K562 (cell line): ENCODE measurements around the gene PLEKHM1. TPM values are rescaled to one million over a fixed set of nuclear protein-coding genes. Genes with fewer than 3 reads are reported as not detected.

ENCODE experiments used
- ATAC-seq: fragments of 200-7000 bp; cut with Tn5 transposase; 3 replicates; pipeline ENCODE4 v1.9.1; 2020; ENCODE audit warnings: moderate library complexity
- BruUV-seq: library from RNA; stranded (reverse); fragments of 400-500 nt; replicated peaks from 2 replicates; lab custom pipeline; 2021; lab: Mats Ljungman, UMichigan
- CTCF ChIA-PET: fragments of 300-600 bp; formaldehyde crosslinking; extraction: SDS; loops from one replicate; lab custom pipeline; 2021; ENCODE audit warnings: low intra/inter-chr PET ratio; lab: Yijun Ruan, JAX
- POLR2A ChIA-PET: fragments of 300-600, 350-650 bp; sonication (Branson Sonifier 250); formaldehyde crosslinking; extraction: SDS; loops from one replicate; lab custom pipeline; 2021; ENCODE audit warnings: antibody characterized with exemption, inconsistent platforms; lab: Yijun Ruan, JAX
- DNase-seq, 4 experiments: peaks; one replicate each; pipeline versions ENCODE4 v3.0.0 to v3.0.0-alpha.2; 2011 to 2018; ENCODE audit warnings: low spot score in 3 of 4, mixed read lengths in 3 of 4; ENCODE audit errors: extremely low read depth in 1 of 4
- FAIRE-seq: peaks from 2 replicates; lab custom pipeline; 2011; peaks lifted over from hg19 to GRCh38; lab: Jason Lieb, UNC
- H2AFZ ChIP-seq: 2 replicates; pipeline ENCODE4 v1.6.0; 2011; ENCODE audit warnings: low read depth, low read length, control low read depth, inconsistent platforms
- H3K27ac ChIP-seq: fragments of 200-600 bp; 3 replicates; pipeline ENCODE4 v1.8.0; 2011; ENCODE audit warnings: low read depth, mild to moderate bottlenecking, control low read depth, inconsistent platforms, low read length, moderate library complexity, mixed read lengths; ENCODE audit errors: extremely low read depth
- H3K27me3 ChIP-seq, 2 experiments: fragments of 300-600 bp in 1 of 2; 2 replicates in 1 of 2; 3 replicates in 1 of 2; pipeline versions ENCODE4 v1.6.0 to v1.8.0; 2011; ENCODE audit warnings: inconsistent platforms in 2 of 2, low read length in 2 of 2, mild to moderate bottlenecking in 1 of 2, mixed read lengths in 1 of 2, moderate library complexity in 1 of 2; ENCODE audit not compliant: control insufficient read depth in 2 of 2, insufficient read depth in 2 of 2
- H3K36me3 ChIP-seq: fragments of 300-600 bp; 3 replicates; pipeline ENCODE4 v1.8.0; 2011; ENCODE audit warnings: mild to moderate bottlenecking, low read length, inconsistent platforms; ENCODE audit not compliant: control insufficient read depth, insufficient read depth
- H3K4me1 ChIP-seq, 2 experiments: fragments of 200-600 bp in 1 of 2; replicated peaks in 1 of 2; 2 replicates in 1 of 2; 3 replicates in 1 of 2; pipeline versions ENCODE4 v1.5.1 to v1.8.0; 2011; ENCODE audit warnings: inconsistent platforms in 2 of 2, low read length in 2 of 2, mild to moderate bottlenecking in 1 of 2, mixed read lengths in 1 of 2, moderate library complexity in 1 of 2; ENCODE audit not compliant: control insufficient read depth in 2 of 2, insufficient read depth in 2 of 2
- H3K4me2 ChIP-seq: 2 replicates; pipeline ENCODE4 v1.6.1; 2011; ENCODE audit warnings: low read length, control low read depth, inconsistent platforms, mixed read lengths; ENCODE audit not compliant: insufficient read depth
- H3K4me3 ChIP-seq: fragments of 200-600 bp; sonication (generic), shearing (Covaris generic); 2 replicates; pipeline ENCODE4 v1.5.1; 2016; ENCODE audit warnings: control low read depth, inconsistent platforms
- H3K79me2 ChIP-seq: fragments of 200-600 bp; 3 replicates; pipeline ENCODE4 v1.8.0; 2011; ENCODE audit warnings: low read length, inconsistent platforms; ENCODE audit not compliant: control insufficient read depth, insufficient read depth
- H3K9ac ChIP-seq, 2 experiments: 2 replicates each; pipeline versions ENCODE4 v1.6.0 to v1.6.1; 2011; ENCODE audit warnings: low read depth in 2 of 2, low read length in 2 of 2, control low read depth in 1 of 2, inconsistent platforms in 1 of 2, mild to moderate bottlenecking in 1 of 2, mixed read lengths in 1 of 2; ENCODE audit not compliant: insufficient read depth in 1 of 2
- H3K9me1 ChIP-seq: one replicate; pipeline ENCODE4 v1.6.0; 2011; ENCODE audit warnings: inconsistent platforms, mild to moderate bottlenecking, low read length, moderate library complexity; ENCODE audit not compliant: control insufficient read depth, insufficient read depth
- H3K9me3 ChIP-seq: replicated peaks from 2 replicates; pipeline ENCODE4 v1.5.1; 2011; ENCODE audit warnings: low read depth, low read length, inconsistent platforms; ENCODE audit not compliant: control insufficient read depth, insufficient read depth
- H4K20me1 ChIP-seq: replicated peaks from 2 replicates; pipeline ENCODE4 v1.6.1; 2011; ENCODE audit warnings: low read length, inconsistent platforms, mixed read lengths; ENCODE audit not compliant: control insufficient read depth, insufficient read depth
- CTCF ChIP-seq, 3 experiments: IDR thresholded peaks in 2 of 3; conservative IDR thresholded peaks in 1 of 3; 2 replicates each; pipeline ENCODE4 v1.5.1; 2011 to 2012; ENCODE audit warnings: low read length in 3 of 3, mild to moderate bottlenecking in 3 of 3, control low read depth in 2 of 3, improper control_type of control experiment in 1 of 3, inconsistent platforms in 1 of 3, low read depth in 1 of 3, mixed read lengths in 1 of 3, moderate library complexity in 1 of 3; ENCODE audit not compliant: insufficient read depth in 2 of 3
- E2F6 ChIP-seq, 2 experiments: IDR thresholded peaks; 2 replicates each; pipeline ENCODE4 v1.6.1; 2011; ENCODE audit warnings: borderline replicate concordance in 1 of 2, control low read depth in 1 of 2, low read depth in 1 of 2, low read length in 1 of 2, mild to moderate bottlenecking in 1 of 2, mixed read lengths in 1 of 2, moderate library complexity in 1 of 2; ENCODE audit not compliant: insufficient read depth in 1 of 2, insufficient read length in 1 of 2, poor library complexity in 1 of 2, severe bottlenecking in 1 of 2; ENCODE audit errors: extremely low read depth in 1 of 2
- MAX ChIP-seq: sonication (generic); formaldehyde crosslinking; IDR thresholded peaks from 2 replicates; pipeline ENCODE4 v1.9.0; 2022; ENCODE audit warnings: mild to moderate bottlenecking, missing genetic modification reagents
- ZNF263 ChIP-seq: sonication (generic); formaldehyde crosslinking; IDR thresholded peaks from 2 replicates; pipeline ENCODE4 v1.8.0; 2022; ENCODE audit warnings: mild to moderate bottlenecking, missing genetic modification reagents, borderline replicate concordance
- WGBS: fragments of 100-300 bp; shearing (Covaris generic); methylation state at CpG from one replicate; pipeline ENCODE4 v1.1.6; 2016; ENCODE audit warnings: low coverage, mixed read lengths; ENCODE audit not compliant: insufficient coverage; ENCODE audit errors: missing lambda C conversion rate; 5-methylcytosine and 5-hydroxymethylcytosine counted together
- in situ Hi-C: fragments of 300-500 bp; cut with MboI; formaldehyde crosslinking; loops from 4 replicates; pipeline ENCODE4 v1.15.0; 2018; ENCODE audit warnings: inconsistent platforms, mixed read lengths
- intact Hi-C: fragments of 100-400 bp; cut with micrococcal nuclease; formaldehyde crosslinking; loops from 2 replicates; pipeline ENCODE4 v1.14.2; 2022
- polyA plus RNA-seq, 8 experiments: library from polyadenylated mRNA; depleted of rRNA in 4 of 8; stranded (reverse) in 5 of 8; unstranded in 3 of 8; fragments of >200 nt; fragmentation: Nextera tagmentation in 2 of 8; fragmentation: Illumina TruSeq in 1 of 8; extraction: Ambion mirVana in 2 of 8; extraction: Trizol in 1 of 8; gene quantifications; 2 replicates each; pipeline versions ENCODE4 v1.2.1 to v1.2.3, GENCODE V29; 2011 to 2014; ENCODE audit warnings: inconsistent platforms in 1 of 8, missing spikeins in 1 of 8
- total RNA-seq, 7 experiments: library from RNA; depleted of rRNA in 6 of 7; stranded (reverse); fragments of >200 nt in 6 of 7; fragmentation: Illumina TruSeq in 2 of 7; extraction: Trizol in 2 of 7; gene quantifications; 2 replicates each; pipeline versions ENCODE4 v1.2.1 to v1.2.3, GENCODE V29; 2011 to 2021; ENCODE audit warnings: low replicate concordance in 1 of 7

PLEKHM1 gene
- total and polyA plus RNA-seq, 9 of the 15 experiments (the other 6 are each of a cell fraction or from before 2014, with no cell fraction given), result 0.13 to 23.3 (median 5.7) TPM

- DNase-seq, result no peak
- ChIA-PET CTCF (no interaction called here), POLR2A (interaction anchor here (0.8 kb wide), 1 partner anchor 135 kb away, joined by 3 read pairs; no protein-coding TSS in a partner anchor)
- no peak for TF ChIP-seq ZNF263 (CRISPR knock-in tag)
- no peak for TF ChIP-seq MAX
- TF ChIP-seq CTCF (IDR thresholded peaks at IDR 0.05 in 2 of 3, conservative IDR thresholded peaks at IDR 0.05 in 1 of 3; ENCODE audit: insufficient read depth in 2 of 3, low read depth in 1 of 3, low read length in 3 of 3), result peak in 2 of 3 experiments; percentile 18 to 38; a peak in 4 of 6 replicates
- no peak for TF ChIP-seq E2F6 (IDR thresholded peaks at IDR 0.05; ENCODE audit: borderline replicate concordance in 1 of 2, extremely low read depth in 1 of 2, insufficient read depth in 1 of 2, insufficient read length in 1 of 2, low read depth in 1 of 2, low read length in 1 of 2, poor library complexity in 1 of 2, severe bottlenecking in 1 of 2)
- Histone ChIP-seq H3K79me2 (no peaks in the 10 kb centered on the region), H3K27me3 (peaks cover 0 to 4% of the 10 kb centered on the region in 2 experiments; a peak in 1 of 5 replicates), H3K9ac (no peak overlapping the region), H3K9me1 (no peaks in the 10 kb centered on the region), H2AFZ (no peak overlapping the region), H3K4me1 (peaks cover 14 to 25% of the 10 kb centered on the region in 2 experiments; a peak in 4 of 5 replicates), H4K20me1 (no peaks in the 10 kb centered on the region), H3K4me3 (no peak overlapping the region), H3K4me2 (no peak overlapping the region), H3K27ac (no peak overlapping the region), H3K9me3 (no peaks in the 10 kb centered on the region), H3K36me3 (no peaks in the 10 kb centered on the region)
- in situ Hi-C loops, result no loop called here
- no TSS peak for BruUV-seq
- ATAC-seq, result 0 out of 3 replicates have a peak, but pooled peaks have one; percentile 14
- intact Hi-C loops, result loop anchor here (10.0 kb wide), 1 partner anchor 456 kb away; no protein-coding TSS in a partner anchor
- FAIRE-seq, result peak; percentile 51
- WGBS, result 21% methylated on average over 5 of the region's 5 CpGs
These were observed 91.7 kb downstream of the PLEKHM1 start for GRCh38 chr17:45398800-45399199.
